Neural progenitor cell (in vitro differentiated cells): ENCODE data around the gene ARHGAP40. TPM values are rescaled to one million over a fixed set of nuclear protein-coding genes. Genes with fewer than 3 reads are reported as not detected.

Experiments
- DNase-seq: peaks from one replicate; pipeline ENCODE4 v3.0.0-alpha.2; 2016; ENCODE audit warnings: low spot score
- H2AFZ ChIP-seq: fragments of 200-600 bp; sonication (generic); replicated peaks from 2 replicates; pipeline ENCODE4 v1.6.1; 2016; ENCODE audit warnings: antibody characterized with exemption
- H3F3A ChIP-seq: fragments of 200-600 bp; sonication (generic); 2 replicates; pipeline ENCODE4 v1.6.1; 2016; ENCODE audit warnings: antibody characterized with exemption, low read depth
- H3K27ac ChIP-seq: fragments of 200-600 bp; sonication (generic); 2 replicates; pipeline ENCODE4 v1.5.1; 2016; ENCODE audit warnings: mild to moderate bottlenecking
- H3K27me3 ChIP-seq: fragments of 200-600 bp; sonication (generic); 2 replicates; pipeline ENCODE4 v1.6.1; 2016; ENCODE audit warnings: mild to moderate bottlenecking, moderate library complexity
- H3K36me3 ChIP-seq: fragments of 200-600 bp; sonication (generic); 2 replicates; pipeline ENCODE4 v1.5.1; 2016
- H3K4me1 ChIP-seq: fragments of 200-600 bp; sonication (generic); 2 replicates; pipeline ENCODE4 v1.6.1; 2016; ENCODE audit warnings: mixed run types
- H3K4me2 ChIP-seq: fragments of 200-600 bp; sonication (generic); 2 replicates; pipeline ENCODE4 v1.6.1; 2016
- H3K4me3 ChIP-seq: fragments of 200-600 bp; sonication (generic); 2 replicates; pipeline ENCODE4 v1.5.1; 2016
- H3K79me2 ChIP-seq: fragments of 200-600 bp; sonication (generic); 2 replicates; pipeline ENCODE4 v1.6.1; 2016; ENCODE audit warnings: low read depth
- H3K9ac ChIP-seq: fragments of 200-600 bp; sonication (generic); 2 replicates; pipeline ENCODE4 v1.6.1; 2016
- H3K9me3 ChIP-seq: fragments of 200-600 bp; sonication (generic); 2 replicates; pipeline ENCODE4 v1.5.1; 2016; ENCODE audit warnings: low read depth
- H4K20me1 ChIP-seq: fragments of 200-600 bp; sonication (generic); 2 replicates; pipeline ENCODE4 v1.6.1; 2016; ENCODE audit warnings: low read depth
- H3K27ac Mint-ChIP-seq: 3 replicates; pipeline ENCODE4 v1.8.0; 2021; ENCODE audit warnings: mixed read lengths
- H3K27me3 Mint-ChIP-seq: 2 replicates; pipeline ENCODE4 v1.8.0; 2022; ENCODE audit warnings: low read depth, mild to moderate bottlenecking, inconsistent platforms, moderate library complexity, mixed read lengths; ENCODE audit not compliant: insufficient read depth
- H3K36me3 Mint-ChIP-seq: 3 replicates; pipeline ENCODE4 v1.8.0; 2021; ENCODE audit warnings: mixed read lengths
- H3K4me1 Mint-ChIP-seq: 3 replicates; pipeline ENCODE4 v1.8.0; 2021; ENCODE audit warnings: mixed read lengths
- H3K4me3 Mint-ChIP-seq: 3 replicates; pipeline ENCODE4 v1.8.0; 2021; ENCODE audit warnings: mild to moderate bottlenecking, moderate library complexity, mixed read lengths
- H3K9me3 Mint-ChIP-seq: 3 replicates; pipeline ENCODE4 v1.8.0; 2020; ENCODE audit warnings: mixed read lengths
- EZH2 ChIP-seq: fragments of 200-600 bp; sonication (generic); IDR thresholded peaks from 2 replicates; pipeline ENCODE4 v1.6.1; 2017; ENCODE audit warnings: antibody characterized with exemption, mild to moderate bottlenecking, moderate library complexity
- EZH2phosphoT487 ChIP-seq: fragments of 200-600 bp; sonication (generic); IDR thresholded peaks from 2 replicates; pipeline ENCODE4 v1.6.1; 2017; ENCODE audit warnings: antibody characterized with exemption
- total RNA-seq: library from RNA; depleted of rRNA; stranded (reverse); fragments of >200 nt; gene quantifications from 2 replicates; pipeline ENCODE4 v1.2.3, GENCODE V29; 2015; ENCODE audit warnings: low replicate concordance
- TF ChIP-seq, protein P1 (sequence below): fragments of 200-600 bp; sonication (generic); IDR thresholded peaks from 2 replicates; pipeline ENCODE4 v1.5.1; 2017; ENCODE audit warnings: antibody characterized with exemption, mild to moderate bottlenecking

Gene ARHGAP40
- total RNA-seq, 1 donor from 2014 or later, result not detected

DNA sequence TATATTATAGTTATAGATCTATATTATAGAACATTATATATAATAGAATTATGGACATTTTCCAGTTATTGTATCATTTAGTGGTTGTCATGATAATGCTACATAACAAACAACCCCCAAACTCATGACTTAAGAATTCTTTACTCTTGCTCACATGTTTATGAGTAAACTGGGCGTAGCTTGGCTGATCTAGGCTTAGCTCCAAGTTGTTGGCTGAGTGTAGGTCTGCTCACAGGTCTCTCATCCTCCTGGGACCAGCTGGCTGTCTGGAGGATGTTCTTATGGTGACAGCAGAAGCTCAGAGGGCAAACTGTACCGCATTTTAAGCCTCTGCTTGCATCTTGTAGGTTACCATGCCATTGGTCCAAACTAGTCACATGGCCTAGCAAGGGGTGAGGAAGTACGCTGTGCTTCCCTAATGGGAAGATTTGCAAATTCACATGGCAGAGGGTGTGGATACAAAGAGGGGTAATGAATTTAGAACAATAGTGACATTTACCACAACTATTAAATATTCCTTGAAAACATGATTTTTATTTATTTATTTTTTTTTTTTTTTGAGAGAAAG is 34.2 kb downstream of the ARHGAP40 start:
- Histone ChIP-seq H3K36me3 (no peaks in the 10 kb centered on the region), H3K9me3 (no peaks in the 10 kb centered on the region), H3K9ac (no peak overlapping the region), H3K4me1 (peaks cover 2% of the 10 kb centered on the region), H3K27ac (no peak overlapping the region), H3K4me2 (no peak overlapping the region), H2AFZ (peak overlapping the region; percentile 44), H3K4me3 (no peak overlapping the region), H3F3A (no peaks in the 10 kb centered on the region), H4K20me1 (no peaks in the 10 kb centered on the region), H3K27me3 (peaks cover 6% of the 10 kb centered on the region), H3K79me2 (no peaks in the 10 kb centered on the region)
- no peak for DNase-seq
- Mint-ChIP-seq H3K4me1 (peaks cover 15% of the 10 kb centered on the region), H3K36me3 (no peaks in the 10 kb centered on the region), H3K9me3 (no peaks in the 10 kb centered on the region), H3K4me3 (no peak overlapping the region), H3K27ac (no peak overlapping the region), H3K27me3 (peaks cover 13% of the 10 kb centered on the region)
- no peak for TF ChIP-seq EZH2
- TF ChIP-seq EZH2phosphoT487, result no peak
- TF ChIP-seq, protein P1, sequence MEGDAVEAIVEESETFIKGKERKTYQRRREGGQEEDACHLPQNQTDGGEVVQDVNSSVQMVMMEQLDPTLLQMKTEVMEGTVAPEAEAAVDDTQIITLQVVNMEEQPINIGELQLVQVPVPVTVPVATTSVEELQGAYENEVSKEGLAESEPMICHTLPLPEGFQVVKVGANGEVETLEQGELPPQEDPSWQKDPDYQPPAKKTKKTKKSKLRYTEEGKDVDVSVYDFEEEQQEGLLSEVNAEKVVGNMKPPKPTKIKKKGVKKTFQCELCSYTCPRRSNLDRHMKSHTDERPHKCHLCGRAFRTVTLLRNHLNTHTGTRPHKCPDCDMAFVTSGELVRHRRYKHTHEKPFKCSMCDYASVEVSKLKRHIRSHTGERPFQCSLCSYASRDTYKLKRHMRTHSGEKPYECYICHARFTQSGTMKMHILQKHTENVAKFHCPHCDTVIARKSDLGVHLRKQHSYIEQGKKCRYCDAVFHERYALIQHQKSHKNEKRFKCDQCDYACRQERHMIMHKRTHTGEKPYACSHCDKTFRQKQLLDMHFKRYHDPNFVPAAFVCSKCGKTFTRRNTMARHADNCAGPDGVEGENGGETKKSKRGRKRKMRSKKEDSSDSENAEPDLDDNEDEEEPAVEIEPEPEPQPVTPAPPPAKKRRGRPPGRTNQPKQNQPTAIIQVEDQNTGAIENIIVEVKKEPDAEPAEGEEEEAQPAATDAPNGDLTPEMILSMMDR, result no peak

DNA sequence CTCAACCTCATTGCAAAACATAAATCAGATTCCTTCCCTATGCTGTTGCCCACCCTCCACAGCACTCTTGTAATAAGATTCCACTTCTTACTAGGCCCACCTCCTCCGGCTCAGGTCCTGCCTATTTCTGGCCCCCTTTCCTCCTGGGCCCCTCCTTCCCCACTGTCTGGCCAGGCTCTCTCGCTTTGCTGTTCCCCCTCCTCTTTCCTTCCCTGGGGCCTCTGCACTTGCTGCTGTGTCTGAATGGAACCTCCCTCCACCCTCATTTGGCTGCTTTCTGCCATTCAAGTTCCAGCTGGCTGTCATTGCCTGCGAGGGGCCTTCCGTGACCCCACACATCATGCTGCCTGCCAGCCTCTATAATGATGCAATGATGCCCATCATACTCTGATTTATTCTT is 38.9 kb downstream of the ARHGAP40 start:
- H3K36me3 ChIP-seq, result no peaks in the 10 kb centered on the region
- TF ChIP-seq EZH2, result no peak
- TF ChIP-seq EZH2phosphoT487, result no peak
- TF ChIP-seq, protein P1, result no peak
- H3K9ac ChIP-seq, result no peak overlapping the region
- no peaks in the 10 kb centered on the region for H3K79me2 ChIP-seq
- H2AFZ ChIP-seq, result no peak overlapping the region
- no peak overlapping the region for H3K4me2 ChIP-seq
- Mint-ChIP-seq H3K4me3 (no peak overlapping the region), H3K9me3 (no peaks in the 10 kb centered on the region), H3K27me3 (peaks cover 21% of the 10 kb centered on the region), H3K4me1 (peaks cover 24% of the 10 kb centered on the region), H3K27ac (no peak overlapping the region), H3K36me3 (no peaks in the 10 kb centered on the region)
- H3K27me3 ChIP-seq, result peaks cover 25% of the 10 kb centered on the region
- no peak overlapping the region for H3K4me3 ChIP-seq
- H4K20me1 ChIP-seq, result no peaks in the 10 kb centered on the region
- no peak overlapping the region for H3K27ac ChIP-seq
- H3K9me3 ChIP-seq, result no peaks in the 10 kb centered on the region
- peak; percentile 45 for DNase-seq
- no peaks in the 10 kb centered on the region for H3F3A ChIP-seq
- H3K4me1 ChIP-seq, result peaks cover 6% of the 10 kb centered on the region

DNA sequence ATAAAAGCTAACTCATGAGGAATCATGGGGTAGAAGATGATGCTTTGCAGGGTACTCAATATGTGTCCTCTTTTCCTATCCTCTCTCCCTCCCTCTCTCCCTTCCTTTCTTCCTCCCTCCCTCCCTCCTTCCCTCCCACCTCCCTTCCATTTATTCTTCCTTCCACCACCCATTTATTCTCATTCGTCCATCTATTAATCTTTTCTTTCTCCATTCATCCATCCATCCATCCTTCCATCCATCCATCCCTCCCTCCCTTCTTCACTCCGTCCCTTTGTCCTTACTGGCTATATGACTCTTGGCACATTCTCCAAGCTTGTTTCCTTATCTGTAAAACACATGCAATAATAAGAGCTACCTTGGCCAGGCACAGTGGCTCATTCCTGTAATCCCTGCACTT is 40.9 kb downstream of the ARHGAP40 start:
- H3K36me3 ChIP-seq, result no peaks in the 10 kb centered on the region
- no peak for DNase-seq
- H3K9me3 ChIP-seq, result no peaks in the 10 kb centered on the region
- TF ChIP-seq EZH2, result no peak
- no peak for TF ChIP-seq EZH2phosphoT487
- TF ChIP-seq, protein P1, result no peak
- H3K27me3 ChIP-seq, result peaks cover 44% of the 10 kb centered on the region
- H2AFZ ChIP-seq, result no peak overlapping the region
- no peak overlapping the region for H3K4me3 Mint-ChIP-seq
- no peak overlapping the region for H3K27ac ChIP-seq
- peaks cover 28% of the 10 kb centered on the region for H3K4me1 Mint-ChIP-seq
- H3K27ac Mint-ChIP-seq, result no peak overlapping the region
- peaks cover 6% of the 10 kb centered on the region for H3K4me1 ChIP-seq
- H3K79me2 ChIP-seq, result no peaks in the 10 kb centered on the region
- H3K4me2 ChIP-seq, result no peak overlapping the region
- H3K4me3 ChIP-seq, result no peak overlapping the region
- no peak overlapping the region for H3K9ac ChIP-seq
- H3K36me3 Mint-ChIP-seq, result no peaks in the 10 kb centered on the region
- H3F3A ChIP-seq, result no peaks in the 10 kb centered on the region
- no peaks in the 10 kb centered on the region for H4K20me1 ChIP-seq
- peaks cover 37% of the 10 kb centered on the region for H3K27me3 Mint-ChIP-seq
- no peaks in the 10 kb centered on the region for H3K9me3 Mint-ChIP-seq
